Panc1 (cell line): ENCODE measurements around the gene POU2F2.

Experiments
- CTCF ChIP-seq: fragments of 450-650 bp; IDR thresholded peaks from 2 replicates; pipeline ENCODE4 v1.5.1; 2017; ENCODE audit warnings: mild to moderate bottlenecking
- POLR2AphosphoS5 ChIP-seq: IDR thresholded peaks from 2 replicates; pipeline ENCODE4 v1.6.1; 2012; ENCODE audit warnings: mild to moderate bottlenecking, low read depth, low read length, moderate library complexity
- TCF7L2 ChIP-seq: IDR thresholded peaks from 2 replicates; pipeline ENCODE4 v1.6.1; 2011; ENCODE audit warnings: mild to moderate bottlenecking, low read depth, low read length, inconsistent platforms

GRCh38 chr19:42110658-42111057 is 21.6 kb downstream of the POU2F2 start:
- TF ChIP-seq CTCF (no peak), TCF7L2 (no peak), POLR2AphosphoS5 (no peak)
